Gastroesophageal sphincter (tissue), 3 donors: Measurements from ENCODE around the gene OR7A5.

Experiments used
- CTCF ChIP-seq, 4 experiments: fragments of 200-600 bp in 2 of 4; fragments of 450-650 bp in 2 of 4; sonication (generic) in 1 of 4; IDR thresholded peaks; one replicate each; pipeline ENCODE4 v1.5.1; 2017 to 2019; ENCODE audit warnings: antibody characterized with exemption in 4 of 4, mild to moderate bottlenecking in 2 of 4, moderate library complexity in 2 of 4
- POLR2AphosphoS5 ChIP-seq: sonication (generic); formaldehyde crosslinking; IDR thresholded peaks from one replicate; pipeline ENCODE4 v1.6.1; 2017; ENCODE audit warnings: antibody characterized with exemption

- TF ChIP-seq POLR2AphosphoS5 (no peak), CTCF (IDR thresholded peaks at IDR 0.05) (no peak)
Measured at GRCh38 chr19:14848822-14849221, 13.8 kb upstream of the OR7A5 start, which contains the start of gene OR7A10.
